ENCODE results near the gene PGBD2.
"Not testable (repeated sequence)": the region's sequence is repeated elsewhere in the genome, so short reads cannot be mapped to it uniquely, and the experiment has no call there.

The PGBD2 gene

GRCh38 chr1:248862998-248863881, 42.8 kb upstream of the PGBD2 start:
- FAIRE-seq (peak; percentile 79), DNase-seq (ENCODE audit: insufficient read length, low spot score) (peak; percentile 55)
- no peak for TF ChIP-seq POU2F2 (IDR thresholded peaks at IDR 0.05; ENCODE audit: low read depth, low read length)
- peak; percentile 41; the same call in 1 of the 2 replicates for TF ChIP-seq POLR2A (IDR thresholded peaks at IDR 0.05; ENCODE audit: low read depth, low read length)

- DNase-seq (ENCODE audit: insufficient read length, low spot score) (no peak), FAIRE-seq (no peak)
- no peak for TF ChIP-seq TAF1 (IDR thresholded peaks at IDR 0.05; ENCODE audit: low read depth, low read length)
- no peak for TF ChIP-seq SPI1 (IDR thresholded peaks at IDR 0.05; ENCODE audit: low read depth, low read length)
Observed at GRCh38 chr1:248871837-248872401, 34.1 kb upstream of the PGBD2 start.

- no peak for TF ChIP-seq POLR2AphosphoS5 (IDR thresholded peaks at IDR 0.05; ENCODE audit: low read depth, low read length)
- TF ChIP-seq POLR2A (IDR thresholded peaks at IDR 0.05; ENCODE audit: low read depth, low read length) = no peak
- no peak for TF ChIP-seq SPI1 (IDR thresholded peaks at IDR 0.05; ENCODE audit: low read depth, low read length)
- TF ChIP-seq TAF1 (IDR thresholded peaks at IDR 0.05; ENCODE audit: low read depth, low read length) = no peak
- TF ChIP-seq PAX5 (IDR thresholded peaks at IDR 0.05; ENCODE audit: insufficient read depth, low read length, severe bottlenecking) = no peak
- no peak for TF ChIP-seq POU2F2 (IDR thresholded peaks at IDR 0.05; ENCODE audit: low read depth, low read length)
- DNase-seq (ENCODE audit: insufficient read length, low spot score) (no peak), FAIRE-seq (no peak)
Observed at GRCh38 chr1:248872752-248873408, 33.2 kb upstream of the PGBD2 start.

- DNase-seq (ENCODE audit: insufficient read length, low spot score) (peak; percentile 60), FAIRE-seq (peak; percentile 96)
- no peak for TF ChIP-seq TAF1 (IDR thresholded peaks at IDR 0.05; ENCODE audit: low read depth, low read length)
- peak; percentile 66; the same call in 1 of the 2 replicates for TF ChIP-seq POLR2A (IDR thresholded peaks at IDR 0.05; ENCODE audit: low read depth, low read length)
- TF ChIP-seq SPI1 (IDR thresholded peaks at IDR 0.05; ENCODE audit: low read depth, low read length) = peak; percentile 45; the same call in 1 of the 2 replicates
- TF ChIP-seq PAX5 (IDR thresholded peaks at IDR 0.05; ENCODE audit: insufficient read depth, low read length, severe bottlenecking) = peak; percentile 86
Observed at GRCh38 chr1:248873409-248873992, 32.5 kb upstream of the PGBD2 start.

GRCh38 chr1:248873993-248874533, 32.0 kb upstream of the PGBD2 start:
- no peak for DNase-seq (ENCODE audit: insufficient read length, low spot score)
- no peak for FAIRE-seq
- TF ChIP-seq POU2F2 (IDR thresholded peaks at IDR 0.05; ENCODE audit: low read depth, low read length) (peak; percentile 36; the same call in 1 of the 2 replicates), POLR2A (IDR thresholded peaks at IDR 0.05; ENCODE audit: low read depth, low read length) (no peak)

- FAIRE-seq (no peak), DNase-seq (ENCODE audit: insufficient read length, low spot score) (no peak)
- TF ChIP-seq TAF1 (IDR thresholded peaks at IDR 0.05; ENCODE audit: low read depth, low read length) (no peak), PAX5 (IDR thresholded peaks at IDR 0.05; ENCODE audit: insufficient read depth, low read length, severe bottlenecking) (no peak), POU2F2 (IDR thresholded peaks at IDR 0.05; ENCODE audit: low read depth, low read length) (no peak), POLR2A (IDR thresholded peaks at IDR 0.05; ENCODE audit: low read depth, low read length) (no peak), POLR2AphosphoS5 (IDR thresholded peaks at IDR 0.05; ENCODE audit: low read depth, low read length) (no peak), SPI1 (IDR thresholded peaks at IDR 0.05; ENCODE audit: low read depth, low read length) (no peak)
Observed at GRCh38 chr1:248881261-248881660, 24.8 kb upstream of the PGBD2 start.

- FAIRE-seq; DNase-seq (ENCODE audit: insufficient read length, low spot score): not testable (repeated sequence)
Observed at GRCh38 chr1:248882427-248882826, 23.6 kb upstream of the PGBD2 start.

- FAIRE-seq = no peak
- DNase-seq (ENCODE audit: insufficient read length, low spot score) = no peak
- no peak for TF ChIP-seq POLR2AphosphoS5 (IDR thresholded peaks at IDR 0.05; ENCODE audit: low read depth, low read length)
- TF ChIP-seq SPI1 (IDR thresholded peaks at IDR 0.05; ENCODE audit: low read depth, low read length) = no peak
- no peak for TF ChIP-seq POLR2A (IDR thresholded peaks at IDR 0.05; ENCODE audit: low read depth, low read length)
- TF ChIP-seq TAF1 (IDR thresholded peaks at IDR 0.05; ENCODE audit: low read depth, low read length) = no peak
- TF ChIP-seq PAX5 (IDR thresholded peaks at IDR 0.05; ENCODE audit: insufficient read depth, low read length, severe bottlenecking) = no peak
- TF ChIP-seq POU2F2 (IDR thresholded peaks at IDR 0.05; ENCODE audit: low read depth, low read length) = no peak
Observed at GRCh38 chr1:248884632-248885295, 21.3 kb upstream of the PGBD2 start.

- no peak for DNase-seq (ENCODE audit: insufficient read length, low spot score)
- TF ChIP-seq POU2F2 (IDR thresholded peaks at IDR 0.05; ENCODE audit: low read depth, low read length) (no peak), POLR2AphosphoS5 (IDR thresholded peaks at IDR 0.05; ENCODE audit: low read depth, low read length) (no peak), PAX5 (IDR thresholded peaks at IDR 0.05; ENCODE audit: insufficient read depth, low read length, severe bottlenecking) (no peak), TAF1 (IDR thresholded peaks at IDR 0.05; ENCODE audit: low read depth, low read length) (no peak)
- FAIRE-seq = peak; percentile 75
Observed at GRCh38 chr1:248885646-248886045, 20.4 kb upstream of the PGBD2 start.

Data from GM12891 (cell line).